GM12875 (cell line): Measurements from ENCODE around the gene ITPRIPL2.

Source experiments
- H3K4me3 ChIP-seq: one replicate; pipeline ENCODE4 v1.5.1; 2011; ENCODE audit warnings: low read depth, low read length, control low read depth
- TF ChIP-seq, protein P1 (sequence below): IDR thresholded peaks from 2 replicates; pipeline ENCODE4 v1.5.1; 2011; ENCODE audit warnings: low read depth, mild to moderate bottlenecking, control low read depth, inconsistent platforms, low read length, moderate library complexity, borderline replicate concordance; ENCODE audit not compliant: insufficient read depth

Gene ITPRIPL2

GRCh38 chr16:19073863-19074262 lies 39.9 kb upstream of the ITPRIPL2 start:
- TF ChIP-seq, protein P1, sequence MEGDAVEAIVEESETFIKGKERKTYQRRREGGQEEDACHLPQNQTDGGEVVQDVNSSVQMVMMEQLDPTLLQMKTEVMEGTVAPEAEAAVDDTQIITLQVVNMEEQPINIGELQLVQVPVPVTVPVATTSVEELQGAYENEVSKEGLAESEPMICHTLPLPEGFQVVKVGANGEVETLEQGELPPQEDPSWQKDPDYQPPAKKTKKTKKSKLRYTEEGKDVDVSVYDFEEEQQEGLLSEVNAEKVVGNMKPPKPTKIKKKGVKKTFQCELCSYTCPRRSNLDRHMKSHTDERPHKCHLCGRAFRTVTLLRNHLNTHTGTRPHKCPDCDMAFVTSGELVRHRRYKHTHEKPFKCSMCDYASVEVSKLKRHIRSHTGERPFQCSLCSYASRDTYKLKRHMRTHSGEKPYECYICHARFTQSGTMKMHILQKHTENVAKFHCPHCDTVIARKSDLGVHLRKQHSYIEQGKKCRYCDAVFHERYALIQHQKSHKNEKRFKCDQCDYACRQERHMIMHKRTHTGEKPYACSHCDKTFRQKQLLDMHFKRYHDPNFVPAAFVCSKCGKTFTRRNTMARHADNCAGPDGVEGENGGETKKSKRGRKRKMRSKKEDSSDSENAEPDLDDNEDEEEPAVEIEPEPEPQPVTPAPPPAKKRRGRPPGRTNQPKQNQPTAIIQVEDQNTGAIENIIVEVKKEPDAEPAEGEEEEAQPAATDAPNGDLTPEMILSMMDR = no peak
- no peak overlapping the region for H3K4me3 ChIP-seq

- no peak overlapping the region for H3K4me3 ChIP-seq
- TF ChIP-seq, protein P1 = no peak
These were observed 38.3 kb upstream of the ITPRIPL2 start for GRCh38 chr16:19075511-19075910.

DNA sequence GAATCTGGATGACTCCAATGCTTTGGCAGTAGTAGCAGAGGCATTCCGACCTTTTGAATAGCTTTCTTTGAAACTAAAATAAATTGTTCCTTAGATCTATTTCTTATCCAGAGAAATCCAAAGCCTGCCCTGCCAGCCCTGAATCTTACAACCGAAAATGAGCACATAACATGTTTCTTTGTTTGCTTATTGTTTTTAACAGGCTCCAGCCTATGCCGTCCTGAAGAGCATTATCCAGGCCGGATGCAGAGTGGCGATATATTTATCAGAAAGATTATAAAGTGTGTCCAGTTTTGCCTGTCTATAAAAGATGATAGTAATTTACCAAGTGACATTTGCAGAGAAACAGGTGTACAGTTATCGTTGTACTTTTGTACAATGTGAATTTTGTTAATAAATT lies 35.9 kb upstream of the ITPRIPL2 start:
- TF ChIP-seq, protein P1 = no peak
- no peak overlapping the region for H3K4me3 ChIP-seq

DNA sequence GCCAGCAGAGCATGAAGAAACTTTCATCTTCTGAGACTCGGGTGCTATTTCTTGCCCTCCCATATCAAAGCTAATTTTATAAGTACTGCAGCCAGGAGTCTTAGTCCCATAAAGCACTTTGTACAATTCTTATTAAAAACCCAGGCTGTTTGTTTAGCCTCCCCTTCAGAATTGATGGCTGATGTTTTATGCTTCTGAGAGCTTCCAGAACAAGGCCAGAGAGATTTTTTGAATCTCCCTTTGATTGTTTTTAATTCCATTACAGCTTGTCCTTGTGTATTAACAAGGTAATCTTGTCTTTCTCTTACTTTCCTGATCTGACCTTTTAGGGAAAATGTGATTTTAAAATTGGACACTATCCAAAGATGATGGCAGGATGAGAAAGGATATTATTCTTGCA lies 30.1 kb upstream of the ITPRIPL2 start:
- no peak overlapping the region for H3K4me3 ChIP-seq
- TF ChIP-seq, protein P1 = no peak

DNA sequence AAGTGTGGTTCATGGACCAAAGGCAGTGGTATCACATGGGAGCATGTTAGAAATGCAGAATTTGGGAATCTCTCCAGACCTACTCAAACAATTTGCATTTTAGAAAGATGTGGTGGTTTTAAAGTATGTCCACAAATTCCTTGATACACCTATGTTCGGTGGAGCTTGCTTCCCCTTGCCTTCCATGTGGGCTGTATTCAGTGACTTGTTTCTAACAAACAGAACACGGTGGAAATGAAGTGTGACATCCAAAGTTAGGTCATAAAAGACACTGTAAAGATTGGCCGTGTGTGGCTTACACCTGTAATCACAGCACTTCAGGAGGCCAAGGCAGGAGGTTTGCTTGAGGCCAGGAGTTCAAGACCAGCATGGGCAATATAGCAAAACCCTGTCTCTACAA lies 29.6 kb upstream of the ITPRIPL2 start:
- no peak overlapping the region for H3K4me3 ChIP-seq
- TF ChIP-seq, protein P1 = no peak

- TF ChIP-seq, protein P1 = no peak
- H3K4me3 ChIP-seq = no peak overlapping the region
These were observed 28.9 kb upstream of the ITPRIPL2 start for GRCh38 chr16:19084879-19085278.

- H3K4me3 ChIP-seq = no peak overlapping the region
- TF ChIP-seq, protein P1 = no peak
These were observed 28.0 kb upstream of the ITPRIPL2 start for GRCh38 chr16:19085679-19086200.
